C4-2B (cell line): Measurements from ENCODE around the gene SP2.
"Not testable (repeated sequence)": the region's sequence is repeated elsewhere in the genome, so short reads cannot be mapped to it uniquely, and the experiment has no call there.

Source experiments
- ZFX ChIP-seq: fragments of 450-650 bp; IDR thresholded peaks from 2 replicates; pipeline ENCODE4 v1.6.1; 2017
- TF ChIP-seq, protein P1 (sequence below): fragments of 450-650 bp; conservative IDR thresholded peaks from 2 replicates; pipeline ENCODE4 v1.5.1; 2017; ENCODE audit warnings: mild to moderate bottlenecking

DNA sequence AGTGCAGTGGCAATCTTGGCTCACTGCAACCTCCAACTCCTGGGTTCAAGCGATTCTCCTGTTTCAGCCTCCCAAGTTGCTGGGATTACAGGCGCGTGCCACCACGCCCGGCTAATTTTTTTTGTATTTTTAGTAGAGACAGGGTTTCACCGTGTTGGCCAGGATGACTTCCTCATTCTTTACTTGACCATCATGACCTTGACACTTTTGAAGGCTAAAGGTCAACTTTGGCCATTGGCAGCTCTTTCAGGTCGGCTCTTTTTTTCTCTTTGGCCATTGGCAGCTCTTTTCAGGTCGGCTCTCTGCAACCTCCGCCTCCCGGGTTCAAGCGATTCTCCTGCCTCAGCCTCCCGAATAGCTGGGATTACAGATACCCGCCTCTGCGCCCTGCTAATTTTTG, 23.9 kb downstream of the SP2 start:
- TF ChIP-seq, protein P1, sequence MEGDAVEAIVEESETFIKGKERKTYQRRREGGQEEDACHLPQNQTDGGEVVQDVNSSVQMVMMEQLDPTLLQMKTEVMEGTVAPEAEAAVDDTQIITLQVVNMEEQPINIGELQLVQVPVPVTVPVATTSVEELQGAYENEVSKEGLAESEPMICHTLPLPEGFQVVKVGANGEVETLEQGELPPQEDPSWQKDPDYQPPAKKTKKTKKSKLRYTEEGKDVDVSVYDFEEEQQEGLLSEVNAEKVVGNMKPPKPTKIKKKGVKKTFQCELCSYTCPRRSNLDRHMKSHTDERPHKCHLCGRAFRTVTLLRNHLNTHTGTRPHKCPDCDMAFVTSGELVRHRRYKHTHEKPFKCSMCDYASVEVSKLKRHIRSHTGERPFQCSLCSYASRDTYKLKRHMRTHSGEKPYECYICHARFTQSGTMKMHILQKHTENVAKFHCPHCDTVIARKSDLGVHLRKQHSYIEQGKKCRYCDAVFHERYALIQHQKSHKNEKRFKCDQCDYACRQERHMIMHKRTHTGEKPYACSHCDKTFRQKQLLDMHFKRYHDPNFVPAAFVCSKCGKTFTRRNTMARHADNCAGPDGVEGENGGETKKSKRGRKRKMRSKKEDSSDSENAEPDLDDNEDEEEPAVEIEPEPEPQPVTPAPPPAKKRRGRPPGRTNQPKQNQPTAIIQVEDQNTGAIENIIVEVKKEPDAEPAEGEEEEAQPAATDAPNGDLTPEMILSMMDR: not testable (repeated sequence)
- not testable (repeated sequence) for TF ChIP-seq ZFX
